ENCODE results near the gene LYSET.
"Not testable (repeated sequence)": the region's sequence is repeated elsewhere in the genome, so short reads cannot be mapped to it uniquely, and the experiment has no call there.

GRCh38 chr14:93158349-93158748 lies 26.8 kb upstream of the LYSET start:
- TF ChIP-seq EZH2phosphoT487, CTCF (IDR thresholded peaks at IDR 0.05): not testable (repeated sequence)

Measured in neural progenitor cell (in vitro differentiated cells).